ENCODE measurements around the gene ZFP36. TPM values are rescaled to one million over a fixed set of nuclear protein-coding genes. Genes with fewer than 3 reads are reported as not detected.

Gene ZFP36
- 100 to 1,000 TPM in 6 of 7 donors, 10 to 100 TPM in 1; 91.5 to 396 (median 191) TPM for total RNA-seq
- 100 to 1,000 TPM in 1 of 3 donors, 10 to 100 TPM in 2; 63.2 to 117 (median 72.6) TPM for polyA plus RNA-seq
- long read RNA-seq, donor 1, transcript ZFP36-203 (2 exons, 1,786 nt): major isoform, 133 of 226 reads
- long read RNA-seq, donor 1, partial matches to known transcripts: 73 of 226 reads
- long read RNA-seq, donor 1, other reads (novel, unspliced or antisense): 19 of 226 reads
- long read RNA-seq, donor 2, transcript ZFP36-203 (2 exons, 1,786 nt): major isoform, 95 of 107 reads
- long read RNA-seq, donor 2, partial matches to known transcripts: 0 of 107 reads
- long read RNA-seq, donor 2, other reads (novel, unspliced or antisense): 12 of 107 reads

- 0 to 1% (median 1%) methylated on average over 24 to 56 of the region's 56 CpGs for WGBS, 5 donors
- Histone ChIP-seq H3K27ac (peak within 1 kb of the TSS; percentile 88 to 100 (median 99)), H3K36me3 (peaks cover 4 to 22% (median 16%) of the 10 kb centered on the region in 6 donors), H3K9me3 (no peaks in the 10 kb centered on the region), H3K4me3 (peak within 1 kb of the TSS; percentile 74 to 100 (median 96)), H3K27me3 (replicated peaks in 1 of 7) (no peaks in the 10 kb centered on the region), H3K4me1 (peaks cover 41 to 83% (median 73%) of the 10 kb centered on the region in 6 donors)
- peak; percentile 97 for DNase-seq
- TF ChIP-seq POLR2A (IDR thresholded peaks at IDR 0.05): peak; percentile 99 to 100 (median 100)
- TF ChIP-seq POLR2AphosphoS5 (IDR thresholded peaks at IDR 0.05): peak; percentile 100
- TF ChIP-seq CTCF (IDR thresholded peaks at IDR 0.05 in 8 of 11, conservative IDR thresholded peaks at IDR 0.05 in 3 of 11): peak in 2 of 11 experiments; percentile 8 to 22
- intact Hi-C loops (cut with DNase I; ENCODE audit: low total_unique reads): no loop called here
These were observed at the start of gene ZFP36 for GRCh38 chr19:39406656-39407409. TSS of gene ZFP36 (plus strand) at chr19:39406847. CDS start at chr19:39406905, 58 bp downstream.

- H3K36me3 ChIP-seq: peaks cover 0 to 100% (median 82%) of the 10 kb centered on the region in 6 donors
- 87 to 93% (median 90%) methylated on average over 3 of the region's 3 CpGs for WGBS, 5 donors
These were observed 47.6 kb upstream of the ZFP36 start for GRCh38 chr19:39359026-39359425.

GRCh38 chr19:39360599-39360998 lies 46.0 kb upstream of the ZFP36 start:
- Histone ChIP-seq H3K9me3 (no peaks in the 10 kb centered on the region), H3K27me3 (replicated peaks in 1 of 7) (no peaks in the 10 kb centered on the region), H3K36me3 (peaks cover 0 to 100% (median 69%) of the 10 kb centered on the region in 6 donors), H3K4me1 (peaks cover 5 to 34% (median 23%) of the 10 kb centered on the region in 6 donors), H3K27ac (no peak overlapping the region), H3K4me3 (no peak overlapping the region)
- 80 to 100% (median 96%) methylated on average over 1 of the region's 1 CpG for WGBS, 5 donors
- intact Hi-C loops (cut with DNase I; ENCODE audit: low total_unique reads): no loop called here
- DNase-seq: no peak
- TF ChIP-seq POLR2A (IDR thresholded peaks at IDR 0.05) (no peak), POLR2AphosphoS5 (IDR thresholded peaks at IDR 0.05) (no peak), CTCF (IDR thresholded peaks at IDR 0.05 in 8 of 11, conservative IDR thresholded peaks at IDR 0.05 in 3 of 11) (no peak)

More at GRCh38 chr19:39359026-39359425, 47.6 kb upstream of the ZFP36 start:
- DNase-seq: no peak
- intact Hi-C loops (cut with DNase I; ENCODE audit: low total_unique reads): no loop called here
- no peak overlapping the region for H3K4me3 ChIP-seq
- TF ChIP-seq POLR2A (IDR thresholded peaks at IDR 0.05) (no peak), CTCF (IDR thresholded peaks at IDR 0.05 in 8 of 11, conservative IDR thresholded peaks at IDR 0.05 in 3 of 11) (no peak), POLR2AphosphoS5 (IDR thresholded peaks at IDR 0.05) (no peak)
- no peaks in the 10 kb centered on the region for H3K27me3 ChIP-seq (replicated peaks in 1 of 7)
- H3K27ac ChIP-seq: no peak overlapping the region
- no peaks in the 10 kb centered on the region for H3K9me3 ChIP-seq
- peaks cover 4 to 24% (median 18%) of the 10 kb centered on the region in 6 donors for H3K4me1 ChIP-seq
